Osteocyte (in vitro differentiated cells): Measurements from ENCODE around the gene UBE3B. TPM values are rescaled to one million over a fixed set of nuclear protein-coding genes. Genes with fewer than 3 reads are reported as not detected.

Experiments used
- DNase-seq: peaks from one replicate; pipeline ENCODE4 v3.0.0; 2021; ENCODE audit warnings: mixed read lengths; ENCODE audit not compliant: unreplicated experiment; ENCODE audit errors: extremely low spot score
- H3K27ac Mint-ChIP-seq: one replicate; pipeline ENCODE4 v1.8.0; 2021; ENCODE audit warnings: mild to moderate bottlenecking, mixed read lengths; ENCODE audit not compliant: unreplicated experiment
- H3K27me3 Mint-ChIP-seq: one replicate; pipeline ENCODE4 v1.8.0; 2021; ENCODE audit warnings: mixed read lengths; ENCODE audit not compliant: unreplicated experiment
- H3K36me3 Mint-ChIP-seq: one replicate; pipeline ENCODE4 v1.8.0; 2021; ENCODE audit warnings: mixed read lengths; ENCODE audit not compliant: unreplicated experiment
- H3K4me1 Mint-ChIP-seq: one replicate; pipeline ENCODE4 v1.8.0; 2021; ENCODE audit warnings: mixed read lengths; ENCODE audit not compliant: unreplicated experiment
- H3K4me3 Mint-ChIP-seq: one replicate; pipeline ENCODE4 v1.8.0; 2021; ENCODE audit warnings: mild to moderate bottlenecking, moderate library complexity, mixed read lengths; ENCODE audit not compliant: unreplicated experiment
- H3K9me3 Mint-ChIP-seq: one replicate; pipeline ENCODE4 v1.8.0; 2021; ENCODE audit warnings: mixed read lengths; ENCODE audit not compliant: unreplicated experiment
- total RNA-seq: library from RNA; stranded (reverse); gene quantifications from 2 replicates; pipeline ENCODE4 v1.2.1, GENCODE V29; 2021
- TF ChIP-seq, protein P1 (sequence below): fragments of 200-600 bp; sonication (generic); IDR thresholded peaks from 2 replicates; pipeline ENCODE4 v1.5.0; 2021; ENCODE audit warnings: antibody characterized with exemption, mild to moderate bottlenecking, moderate library complexity

The UBE3B gene
- total RNA-seq, 1 donor from 2014 or later, result 33.0 TPM

DNA sequence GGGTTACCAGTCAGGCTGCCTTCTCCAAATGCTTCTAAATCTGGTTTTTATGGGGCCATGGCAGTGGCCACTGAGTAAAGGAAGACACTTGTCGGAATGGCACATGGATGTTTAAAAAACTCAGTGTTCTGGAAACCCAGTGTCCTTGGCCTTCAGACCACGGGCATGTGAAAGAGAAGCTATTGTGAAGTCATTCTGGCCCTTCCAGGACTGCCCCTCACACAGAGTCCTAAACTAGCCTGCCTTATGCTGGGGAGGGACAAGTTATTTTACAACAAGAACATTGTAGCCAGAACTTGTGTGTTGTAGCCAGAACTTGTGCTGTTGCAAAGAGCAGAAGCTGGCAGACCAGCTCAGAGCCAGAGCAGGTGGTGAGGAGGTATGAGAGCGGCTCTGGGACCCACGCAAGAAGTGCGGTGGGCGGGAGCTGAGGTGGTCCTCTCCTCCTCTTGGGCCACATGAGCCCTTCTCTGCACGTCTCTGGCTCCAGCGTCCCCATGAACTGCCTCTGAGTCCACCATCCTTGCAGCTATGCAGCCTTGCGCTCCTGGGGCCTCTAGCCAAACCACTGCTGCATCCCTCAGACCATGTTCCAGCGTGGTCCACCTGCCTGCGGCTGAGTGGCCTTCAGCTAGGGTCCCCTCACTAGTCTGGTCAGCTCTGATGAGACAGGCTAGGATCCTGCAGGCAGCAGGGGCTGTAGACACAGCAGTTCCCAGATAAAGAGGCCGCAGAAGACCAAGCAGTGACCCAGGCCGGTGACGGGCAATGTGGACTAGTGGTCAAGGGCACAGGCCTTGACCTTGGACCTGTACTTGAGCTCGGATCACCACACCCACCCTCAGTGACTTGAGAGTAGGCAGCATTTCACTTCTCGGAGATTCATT lies 63.3 kb downstream of the UBE3B start:
- Mint-ChIP-seq H3K27ac (no peak overlapping the region), H3K9me3 (no peaks in the 10 kb centered on the region), H3K4me3 (no peak overlapping the region), H3K36me3 (peaks cover 5% of the 10 kb centered on the region), H3K27me3 (no peaks in the 10 kb centered on the region), H3K4me1 (peaks cover 37% of the 10 kb centered on the region)
- DNase-seq, result no peak
- TF ChIP-seq, protein P1, sequence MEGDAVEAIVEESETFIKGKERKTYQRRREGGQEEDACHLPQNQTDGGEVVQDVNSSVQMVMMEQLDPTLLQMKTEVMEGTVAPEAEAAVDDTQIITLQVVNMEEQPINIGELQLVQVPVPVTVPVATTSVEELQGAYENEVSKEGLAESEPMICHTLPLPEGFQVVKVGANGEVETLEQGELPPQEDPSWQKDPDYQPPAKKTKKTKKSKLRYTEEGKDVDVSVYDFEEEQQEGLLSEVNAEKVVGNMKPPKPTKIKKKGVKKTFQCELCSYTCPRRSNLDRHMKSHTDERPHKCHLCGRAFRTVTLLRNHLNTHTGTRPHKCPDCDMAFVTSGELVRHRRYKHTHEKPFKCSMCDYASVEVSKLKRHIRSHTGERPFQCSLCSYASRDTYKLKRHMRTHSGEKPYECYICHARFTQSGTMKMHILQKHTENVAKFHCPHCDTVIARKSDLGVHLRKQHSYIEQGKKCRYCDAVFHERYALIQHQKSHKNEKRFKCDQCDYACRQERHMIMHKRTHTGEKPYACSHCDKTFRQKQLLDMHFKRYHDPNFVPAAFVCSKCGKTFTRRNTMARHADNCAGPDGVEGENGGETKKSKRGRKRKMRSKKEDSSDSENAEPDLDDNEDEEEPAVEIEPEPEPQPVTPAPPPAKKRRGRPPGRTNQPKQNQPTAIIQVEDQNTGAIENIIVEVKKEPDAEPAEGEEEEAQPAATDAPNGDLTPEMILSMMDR, result no peak

DNA sequence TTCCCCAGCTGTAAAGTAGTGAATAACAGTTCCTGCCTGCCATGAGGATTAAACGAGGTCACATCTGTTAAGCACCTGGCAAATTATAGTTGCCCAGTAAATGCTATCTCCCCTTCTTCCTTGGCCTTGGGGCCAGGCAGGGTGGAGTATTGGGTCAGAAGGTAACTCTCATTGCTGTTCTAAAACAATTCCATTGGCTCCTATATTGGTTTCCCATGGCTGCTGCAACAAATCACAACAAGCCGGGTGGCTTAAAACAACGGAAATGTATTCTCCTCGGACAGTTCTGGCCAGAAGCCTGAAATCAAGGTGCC lies 63.9 kb downstream of the UBE3B start:
- Mint-ChIP-seq H3K27me3 (no peaks in the 10 kb centered on the region), H3K4me3 (no peak overlapping the region)

DNA sequence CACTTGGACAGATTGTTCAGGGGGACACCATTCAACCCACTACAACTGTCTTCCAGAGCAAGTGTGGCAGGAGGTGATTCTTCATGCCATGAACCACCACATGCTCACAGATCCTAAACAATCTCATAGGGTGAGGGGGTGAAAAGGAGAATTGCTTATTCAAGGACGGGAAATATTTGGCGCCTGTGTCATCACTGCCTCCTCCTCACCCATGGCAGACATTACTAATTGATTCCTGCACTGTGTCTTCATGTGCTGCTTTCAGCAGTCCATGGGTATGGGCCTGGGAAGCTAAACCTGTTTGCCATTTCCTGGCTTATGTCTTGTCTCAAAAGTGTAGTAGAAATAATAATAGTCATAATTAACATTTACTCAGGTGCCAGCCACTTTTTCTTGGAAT lies 64.6 kb downstream of the UBE3B start:
- no peaks in the 10 kb centered on the region for H3K36me3 Mint-ChIP-seq
- H3K27me3 Mint-ChIP-seq, result no peaks in the 10 kb centered on the region
- H3K4me3 Mint-ChIP-seq, result no peak overlapping the region
- no peak overlapping the region for H3K27ac Mint-ChIP-seq
- TF ChIP-seq, protein P1, result no peak
- peaks cover 40% of the 10 kb centered on the region for H3K4me1 Mint-ChIP-seq
- no peak for DNase-seq
- H3K9me3 Mint-ChIP-seq, result no peaks in the 10 kb centered on the region

More for the DNA sequence above, 63.9 kb downstream of the UBE3B start:
- TF ChIP-seq, protein P1, result no peak
- H3K36me3 Mint-ChIP-seq, result peaks cover 3% of the 10 kb centered on the region
- DNase-seq, result no peak
- H3K27ac Mint-ChIP-seq, result no peak overlapping the region
- H3K4me1 Mint-ChIP-seq, result peaks cover 40% of the 10 kb centered on the region
- H3K9me3 Mint-ChIP-seq, result no peaks in the 10 kb centered on the region

DNA sequence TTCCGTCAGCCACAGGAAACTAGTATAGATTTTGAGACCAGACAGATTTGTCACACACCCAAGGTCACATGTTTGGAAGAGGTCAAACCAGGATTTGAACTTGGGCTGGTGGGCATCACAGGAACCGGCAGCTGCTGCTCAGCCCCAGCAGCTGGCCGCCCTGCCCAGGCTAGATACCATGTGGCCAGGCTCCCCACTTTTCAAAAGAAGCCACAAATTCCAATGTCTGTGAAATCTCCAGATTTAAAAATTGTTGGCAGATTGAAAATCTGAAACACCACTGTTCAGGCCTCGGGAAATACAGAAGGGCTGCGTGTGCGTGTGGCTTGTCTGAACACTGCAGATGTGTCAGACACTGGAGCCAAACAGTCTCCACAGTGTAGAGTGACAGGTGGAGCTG lies 65.4 kb downstream of the UBE3B start:
- no peak for DNase-seq
- Mint-ChIP-seq H3K9me3 (no peaks in the 10 kb centered on the region), H3K4me1 (peaks cover 40% of the 10 kb centered on the region), H3K4me3 (no peak overlapping the region), H3K27me3 (no peaks in the 10 kb centered on the region), H3K27ac (no peak overlapping the region), H3K36me3 (no peaks in the 10 kb centered on the region)
- TF ChIP-seq, protein P1, result no peak

DNA sequence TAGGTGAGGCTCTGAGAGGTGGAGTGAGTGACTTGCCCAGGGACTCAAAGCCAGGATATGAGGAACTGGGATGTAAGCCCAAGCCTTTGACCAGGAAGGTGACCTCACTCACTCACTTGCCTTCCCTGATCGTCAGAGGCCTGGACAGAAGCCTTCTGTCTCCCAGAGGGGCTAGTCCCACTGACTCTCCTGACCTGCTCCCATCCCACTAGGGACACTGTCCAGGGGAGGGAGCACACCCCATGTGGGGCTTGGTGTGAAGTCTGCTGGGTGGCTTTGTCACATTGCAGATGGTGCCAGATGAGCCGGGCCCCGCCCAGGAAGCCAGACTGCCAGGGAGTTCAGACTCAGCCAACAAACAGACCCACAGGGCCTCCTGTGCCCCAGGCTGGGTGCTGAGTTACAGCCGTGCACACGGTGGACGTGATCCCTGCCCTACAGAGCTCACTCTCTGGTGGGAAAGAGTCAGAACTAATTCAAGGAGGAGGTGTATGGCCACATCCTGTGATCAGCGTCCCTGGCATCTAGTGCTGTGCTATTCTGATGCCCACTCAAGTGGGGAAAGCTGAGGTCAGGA lies 67.6 kb downstream of the UBE3B start:
- Mint-ChIP-seq H3K4me1 (peaks cover 22% of the 10 kb centered on the region), H3K4me3 (no peak overlapping the region), H3K27me3 (peaks cover 10% of the 10 kb centered on the region), H3K36me3 (no peaks in the 10 kb centered on the region), H3K9me3 (no peaks in the 10 kb centered on the region), H3K27ac (no peak overlapping the region)
- no peak for DNase-seq
- TF ChIP-seq, protein P1, result no peak
